A549 (cell line): ENCODE data around the gene TXNDC2.

Source experiments
- JUN ChIP-seq, 2 experiments: fragments of >200 bp; sonication (Bioruptor Twin); formaldehyde crosslinking; IDR thresholded peaks; 2 replicates in 1 of 2; 3 replicates in 1 of 2; pipeline ENCODE4 v1.6.1; 2016 to 2017
- TF ChIP-seq, protein P1 (sequence below): fragments of >200 bp; sonication (Bioruptor Twin); formaldehyde crosslinking; IDR thresholded peaks from 3 replicates; pipeline ENCODE4 v1.5.1; 2016

DNA sequence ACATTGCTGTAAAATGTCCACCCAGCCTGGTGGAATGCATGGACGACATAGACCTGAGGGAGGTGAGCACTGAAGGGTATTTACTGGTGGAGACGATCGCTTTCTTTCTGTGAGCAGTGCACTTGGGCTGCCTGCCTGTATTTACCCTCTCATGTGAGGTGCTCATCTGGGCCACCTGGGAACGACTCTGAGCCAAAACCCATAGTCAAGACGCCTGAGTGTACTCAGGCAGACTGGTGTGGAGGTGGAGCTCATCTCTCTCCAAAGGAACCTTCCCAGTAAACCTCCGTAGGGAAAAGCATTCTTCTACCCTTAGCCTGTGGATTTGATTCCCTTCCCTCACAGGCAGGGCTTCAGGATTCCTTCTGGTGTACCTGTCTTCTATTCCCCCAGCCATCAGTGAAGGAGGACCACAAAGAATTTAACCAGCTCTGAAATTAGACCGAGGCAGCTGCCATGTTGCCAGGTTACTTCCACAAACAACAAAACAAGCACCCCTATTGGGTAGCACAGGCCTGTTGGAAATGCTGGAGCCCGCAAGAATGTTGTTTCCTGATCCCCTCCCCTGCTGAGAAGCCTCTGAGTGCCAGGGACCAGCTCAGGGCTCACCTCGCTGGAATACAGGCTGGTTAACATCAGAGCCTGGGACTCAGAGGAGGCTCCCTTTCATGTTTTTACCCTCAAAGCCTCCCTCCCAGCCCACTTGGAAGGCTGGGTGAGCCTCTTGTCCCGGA lies 47.5 kb upstream of the TXNDC2 start:
- TF ChIP-seq, protein P1, sequence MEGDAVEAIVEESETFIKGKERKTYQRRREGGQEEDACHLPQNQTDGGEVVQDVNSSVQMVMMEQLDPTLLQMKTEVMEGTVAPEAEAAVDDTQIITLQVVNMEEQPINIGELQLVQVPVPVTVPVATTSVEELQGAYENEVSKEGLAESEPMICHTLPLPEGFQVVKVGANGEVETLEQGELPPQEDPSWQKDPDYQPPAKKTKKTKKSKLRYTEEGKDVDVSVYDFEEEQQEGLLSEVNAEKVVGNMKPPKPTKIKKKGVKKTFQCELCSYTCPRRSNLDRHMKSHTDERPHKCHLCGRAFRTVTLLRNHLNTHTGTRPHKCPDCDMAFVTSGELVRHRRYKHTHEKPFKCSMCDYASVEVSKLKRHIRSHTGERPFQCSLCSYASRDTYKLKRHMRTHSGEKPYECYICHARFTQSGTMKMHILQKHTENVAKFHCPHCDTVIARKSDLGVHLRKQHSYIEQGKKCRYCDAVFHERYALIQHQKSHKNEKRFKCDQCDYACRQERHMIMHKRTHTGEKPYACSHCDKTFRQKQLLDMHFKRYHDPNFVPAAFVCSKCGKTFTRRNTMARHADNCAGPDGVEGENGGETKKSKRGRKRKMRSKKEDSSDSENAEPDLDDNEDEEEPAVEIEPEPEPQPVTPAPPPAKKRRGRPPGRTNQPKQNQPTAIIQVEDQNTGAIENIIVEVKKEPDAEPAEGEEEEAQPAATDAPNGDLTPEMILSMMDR: no peak
- no peak for TF ChIP-seq JUN (IDR thresholded peaks at IDR 0.05)
